ENCODE data around the gene IRF4.
A peak's percentile ranks its signal among the peaks of the same experiment; 100 is the strongest.
"Not testable (repeated sequence)": the region's sequence is repeated elsewhere in the genome, so short reads cannot be mapped to it uniquely, and the experiment has no call there.

IRF4 gene

DNA sequence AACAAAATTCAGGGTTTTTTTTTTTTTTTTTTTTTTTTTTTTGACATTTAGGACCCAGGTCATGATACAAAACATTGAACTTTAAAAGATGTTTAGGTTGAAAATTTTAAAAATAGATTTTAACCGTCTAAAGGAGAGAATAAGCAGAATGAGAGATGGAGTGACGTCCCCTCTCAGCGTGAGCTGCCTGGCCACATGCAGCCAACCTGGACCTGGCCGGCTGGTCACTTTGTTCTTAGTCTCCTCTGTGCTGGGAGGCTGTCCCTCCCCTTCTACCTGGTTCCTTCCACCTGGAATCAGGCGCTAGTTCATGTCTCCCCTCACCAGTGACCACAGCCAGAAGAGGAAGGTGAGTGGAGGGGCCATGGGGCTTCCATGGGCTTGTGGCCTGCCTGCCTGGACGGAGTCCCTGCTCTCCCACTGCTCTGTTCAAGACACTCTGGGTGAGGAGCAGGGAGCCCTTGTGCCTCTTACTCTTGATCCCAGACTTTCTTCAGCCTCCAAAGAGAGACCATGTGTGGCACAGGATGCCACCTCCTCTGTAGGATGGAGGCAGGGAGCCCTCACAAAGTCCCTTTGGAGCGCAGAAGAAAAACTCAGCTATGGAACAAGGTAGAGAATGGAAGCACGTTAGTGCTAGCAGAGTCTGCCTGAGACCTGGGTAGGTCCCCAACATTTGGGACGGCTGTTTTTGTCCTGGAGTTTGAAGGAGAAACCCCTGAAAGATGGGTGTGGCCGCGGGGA lies 31.7 kb downstream of the IRF4 start:
- peak; percentile 61 for DNase-seq

GRCh38 chr6:423799-424345 lies 32.3 kb downstream of the IRF4 start:
- DNase-seq = no peak

DNA sequence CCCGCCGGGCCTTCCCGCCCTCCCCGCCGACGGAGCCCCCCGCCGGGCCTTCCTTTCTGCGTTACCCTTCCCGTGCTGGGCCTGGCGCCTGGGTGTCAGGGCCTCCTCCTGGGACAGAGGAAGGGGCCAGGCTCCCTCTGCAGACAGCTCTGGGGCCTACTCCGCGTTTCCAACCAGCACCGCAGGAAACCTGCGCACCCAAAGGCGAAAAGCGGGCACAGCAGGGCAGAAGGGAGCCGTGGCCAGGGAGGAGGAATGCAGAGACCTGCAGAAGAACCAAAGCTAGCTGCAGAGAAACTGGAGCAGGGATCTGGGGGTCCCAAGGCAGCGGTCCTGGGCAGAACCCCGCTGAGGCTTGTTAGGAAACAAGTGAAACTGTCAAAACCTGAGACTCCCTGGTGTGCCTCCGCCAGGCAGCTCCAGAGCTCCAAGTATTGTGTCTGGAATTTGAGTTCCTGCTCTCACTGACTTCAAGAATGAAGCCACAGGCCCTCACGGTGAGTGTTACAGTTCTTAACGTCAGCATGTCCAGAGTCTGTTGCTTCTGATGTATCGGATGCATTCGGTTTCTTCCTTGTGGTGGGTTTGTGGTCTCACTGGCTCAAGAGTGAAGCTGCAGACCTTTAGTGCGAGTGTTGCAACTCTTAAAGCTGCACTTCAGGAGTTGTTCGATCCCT lies 33.3 kb downstream of the IRF4 start:
- no peak for DNase-seq

- not testable (repeated sequence) for DNase-seq
These were observed 33.9 kb downstream of the IRF4 start for GRCh38 chr6:425418-425788.

- DNase-seq = not testable (repeated sequence)
These were observed 34.7 kb downstream of the IRF4 start for GRCh38 chr6:426198-426738.

GRCh38 chr6:428047-428603 lies 36.6 kb downstream of the IRF4 start:
- DNase-seq = no peak

GRCh38 chr6:429515-430121 lies 38.1 kb downstream of the IRF4 start:
- no peak for DNase-seq

GRCh38 chr6:431504-431903 lies 40.0 kb downstream of the IRF4 start:
- DNase-seq = no peak

- DNase-seq = peak; percentile 82
These were observed 40.4 kb downstream of the IRF4 start for GRCh38 chr6:431986-432385.

- no peak for DNase-seq
These were observed 42.6 kb downstream of the IRF4 start for GRCh38 chr6:434051-434705.

DNA sequence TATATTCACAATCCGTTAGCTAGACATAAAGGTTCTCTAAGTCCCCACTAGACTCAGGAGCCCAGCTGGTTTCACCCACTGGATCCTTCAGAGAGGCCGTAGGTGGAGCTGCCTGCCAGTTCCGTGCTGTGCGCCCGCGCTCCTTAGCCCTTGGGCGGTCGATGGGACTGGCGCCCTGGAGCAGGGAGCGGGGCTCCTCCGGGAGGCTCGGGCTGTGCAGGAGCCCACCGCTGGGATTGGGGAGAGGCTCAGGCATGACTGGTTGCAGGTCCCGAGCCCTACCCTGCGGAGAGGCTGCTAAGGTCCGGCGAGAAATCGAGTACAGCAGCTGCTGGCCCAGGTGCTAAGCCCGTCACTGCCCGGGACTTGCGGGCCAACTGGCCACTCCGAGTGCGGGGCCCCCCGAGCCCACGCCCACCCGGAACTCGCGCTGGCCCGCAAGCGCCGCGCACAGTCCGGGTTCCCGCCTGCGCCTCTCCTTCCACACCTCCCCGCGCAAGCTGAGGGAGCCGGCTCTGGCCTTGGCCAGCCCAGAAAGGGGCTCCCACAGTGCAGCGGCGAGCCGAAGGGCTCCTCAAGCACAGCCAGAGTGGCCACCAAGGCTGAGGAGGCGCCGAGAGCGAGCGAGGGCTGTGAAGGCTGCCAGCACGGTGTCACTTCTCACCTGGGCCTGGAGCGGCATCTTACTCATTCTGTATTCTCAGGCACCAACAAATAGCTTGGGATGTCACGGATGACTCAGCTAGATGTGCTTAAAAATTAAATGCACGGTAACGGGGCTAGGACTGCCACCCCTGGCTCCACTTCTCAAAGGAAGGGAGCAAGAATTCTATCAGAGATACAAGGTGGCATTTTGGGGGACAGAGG lies 44.1 kb downstream of the IRF4 start:
- no peak for DNase-seq

DNA sequence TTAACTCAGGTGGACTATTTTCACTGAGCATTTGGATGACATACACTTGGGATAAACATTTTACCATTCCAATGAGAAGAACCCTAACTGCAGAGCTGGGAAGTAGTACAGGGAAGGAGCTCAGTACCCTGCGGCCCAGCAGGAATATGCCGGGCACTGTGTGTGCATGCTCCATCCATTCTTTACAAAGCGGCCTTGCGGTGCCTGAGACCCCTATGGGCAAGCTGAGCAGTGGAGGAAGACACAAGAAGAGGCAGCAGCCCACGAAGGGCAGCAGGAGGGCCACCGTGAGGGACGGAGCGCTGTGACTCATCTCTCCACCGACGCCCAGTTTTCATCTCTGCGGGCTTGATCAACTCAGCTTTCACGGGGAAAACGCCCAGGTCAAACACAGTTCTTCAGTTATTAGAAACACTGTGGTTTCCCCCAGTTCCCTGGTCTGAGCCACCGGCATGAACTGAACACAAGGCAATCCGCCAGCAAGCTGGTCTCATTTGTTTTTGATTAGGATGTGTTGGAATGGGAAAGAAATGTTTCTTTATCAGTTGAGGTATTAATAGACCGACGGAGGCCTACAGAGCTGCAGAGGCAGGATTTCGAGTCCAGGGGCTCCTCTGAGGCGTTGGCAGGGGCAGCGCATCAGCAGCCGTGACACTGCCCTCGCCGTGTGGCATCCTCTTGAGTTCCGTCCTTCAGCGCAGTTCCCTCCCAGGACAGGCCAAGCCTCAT lies 44.9 kb downstream of the IRF4 start:
- DNase-seq = no peak

- DNase-seq = no peak
These were observed 45.5 kb downstream of the IRF4 start for GRCh38 chr6:437037-437392.

- DNase-seq = no peak
These were observed 47.1 kb downstream of the IRF4 start for GRCh38 chr6:438634-439170.

GRCh38 chr6:439641-440167 lies 48.2 kb downstream of the IRF4 start:
- no peak for DNase-seq

DNA sequence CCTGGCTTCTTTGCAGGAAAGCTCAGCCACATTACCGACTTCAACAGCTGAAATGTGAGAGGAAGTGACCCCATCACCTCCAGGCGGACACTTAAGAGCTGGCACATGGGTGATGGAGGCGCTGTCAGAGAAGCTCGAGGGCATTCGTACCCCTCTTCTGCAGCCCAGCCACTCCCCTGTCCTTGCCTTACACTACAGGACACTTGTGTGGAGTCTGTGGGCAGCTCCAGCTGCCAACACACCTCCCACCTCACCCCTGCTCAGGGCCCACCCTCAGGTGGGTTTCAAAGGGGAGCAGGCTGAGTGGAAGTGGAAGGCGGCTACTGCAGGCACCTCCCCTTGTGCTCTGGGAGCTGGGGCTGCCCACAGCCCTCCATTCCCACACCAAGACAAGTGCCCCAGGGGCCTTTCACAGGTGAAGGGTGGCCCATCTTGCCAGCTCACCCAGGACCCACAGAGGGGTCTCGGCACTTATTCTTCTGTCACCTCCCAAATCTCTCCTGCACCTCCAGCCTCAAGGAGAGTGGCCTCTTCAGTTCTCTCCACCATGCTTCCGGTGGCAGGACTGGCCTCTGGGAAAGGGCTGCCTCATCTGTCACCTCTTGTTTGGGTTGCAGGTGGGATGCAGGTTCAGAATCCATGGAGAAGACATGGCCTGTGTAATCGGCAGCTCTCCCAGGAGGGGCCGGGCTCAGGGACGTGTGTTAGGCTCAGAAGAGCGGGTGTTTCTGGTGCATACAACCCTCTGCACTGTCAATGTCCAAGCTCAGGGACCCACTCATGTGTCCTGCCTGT lies 49.8 kb downstream of the IRF4 start:
- DNase-seq = no peak

DNA sequence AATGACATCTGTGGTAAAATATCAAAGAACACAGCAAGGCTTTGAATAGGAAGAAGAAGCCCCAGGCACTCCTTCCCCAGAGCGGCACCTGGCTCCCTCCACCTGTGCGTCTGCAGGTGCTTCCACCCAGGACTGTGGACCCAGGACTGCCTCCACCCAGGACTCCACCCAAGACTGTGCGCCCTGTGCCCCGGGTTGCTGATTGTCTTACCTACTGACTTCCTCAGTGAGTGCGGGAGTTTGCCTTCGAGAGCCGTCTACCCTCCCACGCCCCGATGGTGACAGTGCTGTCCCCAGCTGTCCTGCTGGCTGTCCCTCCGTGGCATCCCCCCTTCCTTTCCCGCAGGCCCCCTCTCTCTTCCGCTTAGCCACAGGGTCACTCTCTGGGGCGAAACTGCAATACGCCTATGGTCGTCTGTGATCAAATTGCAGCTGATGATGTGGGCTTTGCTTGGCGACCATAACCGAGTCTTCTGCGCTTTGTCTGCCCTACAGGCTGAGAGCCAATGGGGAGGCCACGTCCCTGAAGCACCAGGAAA lies 52.1 kb downstream of the IRF4 start:
- DNase-seq = no peak

DNA sequence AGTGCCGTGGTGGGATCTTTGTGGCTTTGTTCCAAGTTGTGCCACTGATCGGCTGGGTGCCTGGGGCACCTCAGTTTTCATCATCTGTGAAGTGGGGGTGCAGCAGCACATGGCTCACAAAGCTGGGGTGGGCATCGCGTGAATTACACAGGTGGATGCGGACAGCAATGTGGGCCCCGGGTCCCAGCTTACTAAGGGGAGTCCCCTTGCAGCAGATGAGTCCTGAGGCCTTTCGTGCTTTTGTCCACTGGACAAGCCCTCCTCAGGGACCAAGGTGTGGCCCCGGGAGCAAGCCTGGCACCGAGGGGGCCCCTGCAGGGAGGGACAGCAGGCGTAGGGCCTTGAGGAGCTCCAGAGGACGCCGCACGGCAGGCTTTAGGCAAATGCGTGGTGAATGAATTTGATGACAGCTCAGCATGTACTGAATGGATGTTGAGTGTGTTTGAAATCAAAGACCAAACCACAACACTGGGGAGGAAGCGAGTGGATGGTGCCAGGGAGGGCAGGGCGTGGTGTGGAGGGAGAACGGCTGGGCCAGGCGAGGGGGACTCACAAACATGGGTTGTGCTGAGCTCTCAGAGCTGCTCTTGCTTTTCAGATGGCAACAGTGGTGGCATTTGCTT lies 53.2 kb downstream of the IRF4 start:
- DNase-seq = peak; percentile 85

Data from activated effector memory CD4-positive, alpha-beta T cell treated with anti-CD3 and anti-CD28 coated beads, Interleukin-2, amount 50 U/mL, for 16 hours (primary cell).